Activated T-cell treated with anti-CD3 and anti-CD28 coated beads for 48 hours (primary cell): ENCODE results near the gene MAP4K3.

Experiments
- DNase-seq: peaks from one replicate; pipeline ENCODE4 v3.0.0-alpha.2; 2020; ENCODE audit warnings: low read depth

MAP4K3 gene

DNA sequence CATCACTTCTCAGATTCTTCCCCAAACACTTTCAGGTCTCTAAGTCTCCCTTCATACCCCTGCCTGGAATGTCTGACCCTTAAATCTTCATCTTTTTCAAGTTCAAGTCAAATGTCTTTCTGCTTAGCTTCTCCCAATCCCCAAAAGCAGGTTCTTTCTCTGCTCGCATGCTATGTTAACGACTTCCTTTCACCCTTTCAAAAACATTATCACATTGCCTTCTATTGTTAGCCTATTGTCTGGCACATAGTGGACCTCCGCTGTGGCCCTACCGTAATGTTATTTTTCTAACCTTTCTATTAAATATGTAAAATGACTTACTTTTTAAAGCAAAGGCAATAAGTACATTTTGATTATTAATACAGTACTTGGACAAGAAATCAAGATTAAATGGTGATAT is 195.5 kb downstream of the MAP4K3 start:
- DNase-seq: no peak

DNA sequence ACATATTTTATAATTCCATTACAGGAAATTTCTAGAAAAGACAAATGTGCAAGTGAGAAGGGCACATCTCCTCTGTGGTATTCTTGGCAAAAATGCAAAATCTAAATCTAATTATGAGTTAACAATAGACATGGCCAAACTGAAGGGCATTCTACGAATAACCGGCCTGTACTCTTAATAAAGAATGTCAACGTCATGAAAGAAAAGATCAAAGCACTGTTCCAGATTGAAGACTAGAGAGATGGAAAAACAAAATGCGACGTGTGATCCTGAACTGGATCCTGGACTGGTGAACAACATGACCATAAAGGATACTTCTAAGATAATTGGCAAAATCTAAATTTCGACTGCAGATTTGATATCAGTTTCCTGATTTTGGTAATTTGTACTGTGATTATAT is 196.3 kb downstream of the MAP4K3 start:
- no peak for DNase-seq

DNA sequence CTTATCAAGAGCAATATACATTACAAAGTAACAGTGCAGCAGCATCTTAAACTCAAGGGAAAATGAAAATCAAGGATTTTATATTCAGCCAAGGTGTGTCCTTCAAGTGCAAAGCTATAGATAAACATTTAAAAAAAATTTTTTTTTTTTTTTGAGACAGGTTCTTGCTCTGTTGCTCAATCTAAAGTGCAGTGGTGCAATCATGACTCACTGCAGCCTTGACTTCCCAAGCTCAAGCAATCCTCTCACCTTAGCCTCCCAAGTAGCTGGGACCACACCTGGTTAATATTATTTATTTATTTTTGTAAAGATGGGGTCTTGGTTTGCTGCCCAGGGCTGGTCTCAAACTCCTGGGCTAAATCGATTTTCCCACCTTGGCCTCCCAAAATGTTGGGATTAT is 202.3 kb downstream of the MAP4K3 start:
- DNase-seq: no peak

DNA sequence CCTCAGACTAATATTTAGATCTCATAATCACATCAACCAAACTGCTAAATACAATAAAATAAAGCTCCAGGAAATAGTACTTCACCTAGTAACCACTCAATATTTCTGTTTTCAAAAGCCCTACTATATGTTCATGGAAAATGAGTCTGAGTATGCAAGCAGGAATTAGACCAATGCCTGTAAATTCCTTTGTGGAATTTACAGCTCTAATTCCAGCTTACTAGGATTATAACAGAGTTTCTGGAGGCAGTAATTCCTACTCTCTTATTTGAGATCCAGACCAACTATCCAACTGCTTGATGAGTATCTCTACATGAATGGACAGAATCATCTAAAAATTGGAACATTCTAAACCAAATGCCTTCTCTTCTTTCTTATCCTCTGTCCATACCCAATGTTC is 204.9 kb downstream of the MAP4K3 start:
- no peak for DNase-seq

DNA sequence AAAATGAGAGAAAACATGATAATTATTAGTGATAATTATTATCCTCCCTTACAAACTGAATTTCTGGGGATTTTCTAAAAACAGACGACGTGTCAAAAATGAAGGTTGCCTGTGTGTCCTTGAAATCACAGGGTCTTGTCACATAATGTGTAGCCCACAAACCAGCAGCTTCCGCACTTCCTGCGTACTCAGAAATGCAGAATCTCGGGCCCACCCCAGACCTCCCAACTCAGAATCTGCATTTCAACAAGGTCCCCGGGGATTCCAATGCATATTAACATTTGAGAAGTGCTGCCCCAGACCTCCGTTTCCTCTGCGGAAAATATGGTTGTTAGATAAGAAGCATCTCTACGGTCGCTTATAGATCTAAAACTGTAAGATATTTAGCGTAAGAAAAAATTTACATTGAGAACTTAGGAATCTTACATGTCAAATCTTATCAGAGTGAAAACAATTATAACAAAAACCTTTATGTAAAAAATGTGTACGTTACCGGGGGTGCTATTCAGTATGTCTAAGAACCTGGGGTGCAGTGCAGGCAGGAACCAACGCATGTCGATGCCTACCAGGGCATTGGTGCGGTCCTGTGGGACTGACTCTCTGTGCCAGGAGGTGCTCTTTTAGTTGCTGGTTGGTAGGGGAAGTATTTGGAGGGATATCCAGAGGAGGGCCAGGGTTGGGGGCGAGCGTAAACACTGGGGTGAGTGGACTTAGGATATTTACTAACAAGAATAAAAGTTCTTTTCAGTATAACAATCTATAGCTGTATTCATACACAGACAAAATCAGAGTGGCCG is 208.5 kb downstream of the MAP4K3 start:
- DNase-seq: no peak

DNA sequence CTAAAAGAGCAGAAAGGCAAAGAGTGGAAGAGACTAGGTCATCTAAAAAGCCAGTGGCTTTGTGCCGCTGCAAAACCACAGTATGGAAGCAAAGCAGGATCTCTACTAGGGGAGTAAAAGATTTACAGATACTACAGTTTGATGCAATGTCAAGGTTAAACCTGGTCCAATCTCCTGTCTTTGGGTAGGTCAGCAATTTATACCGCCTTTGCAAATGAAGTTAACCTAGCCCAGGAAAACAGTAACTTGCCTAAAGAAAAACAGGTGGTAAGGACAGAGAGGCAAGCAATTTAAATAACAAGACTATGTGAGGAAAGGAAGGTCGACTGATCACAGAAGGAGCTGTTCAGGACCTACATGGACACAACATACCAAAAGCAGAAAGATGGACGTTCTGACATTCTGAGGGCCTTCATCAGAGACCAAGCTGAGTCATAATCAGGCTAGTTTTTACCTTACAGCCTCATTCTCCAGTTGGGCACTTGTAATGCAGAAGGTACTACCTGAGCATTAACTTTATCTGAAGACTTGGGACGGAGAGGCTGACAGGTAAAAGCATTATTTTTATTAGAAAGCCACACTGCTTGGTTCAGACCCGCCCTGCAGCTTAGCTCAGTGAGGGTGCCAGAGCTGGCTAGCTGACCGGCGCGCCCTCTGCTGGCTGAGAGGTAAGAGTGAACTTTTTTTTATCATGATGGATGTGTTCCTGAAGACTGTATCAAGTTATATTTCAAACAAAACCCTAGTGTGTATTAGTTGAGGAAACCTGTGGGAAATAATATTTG is 209.3 kb downstream of the MAP4K3 start:
- DNase-seq: peak; percentile 77

DNA sequence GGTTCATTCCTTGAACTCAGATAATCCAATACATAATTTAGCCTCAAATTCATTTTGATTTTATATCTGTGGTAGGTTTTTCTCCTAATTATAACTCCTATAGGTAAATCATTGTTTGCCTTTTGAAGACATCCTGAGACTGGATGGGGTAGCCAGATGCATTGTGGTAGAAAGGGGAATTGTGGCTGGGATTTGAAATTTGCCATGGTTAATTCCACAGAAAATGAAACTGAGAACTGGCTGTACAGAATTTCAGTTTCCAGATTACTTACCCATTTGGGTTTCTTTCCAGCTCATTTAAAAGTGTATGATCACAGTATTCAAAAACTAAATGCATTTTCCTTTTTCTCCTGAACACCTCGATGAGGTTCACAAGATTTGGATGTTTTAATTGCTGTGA is 211.5 kb downstream of the MAP4K3 start:
- no peak for DNase-seq

DNA sequence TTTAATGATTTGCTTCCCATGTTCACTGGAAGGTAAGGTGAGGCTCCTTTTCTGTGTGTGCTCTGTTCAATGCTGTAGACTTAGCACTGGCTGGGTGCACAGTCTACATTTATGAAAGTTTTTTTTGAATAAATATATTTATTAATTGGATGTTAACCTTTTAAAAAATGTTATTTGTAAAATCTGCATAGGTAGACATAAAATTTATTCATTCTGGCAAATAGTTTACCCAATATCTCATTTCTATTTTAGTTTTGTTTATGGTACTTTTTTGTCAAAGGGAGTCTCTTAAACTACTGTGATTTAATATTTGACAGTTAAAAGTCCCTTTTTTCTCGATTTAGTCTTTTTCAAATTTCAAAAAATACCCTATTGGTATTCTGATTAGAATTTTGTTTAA is 213.2 kb downstream of the MAP4K3 start:
- DNase-seq: no peak

DNA sequence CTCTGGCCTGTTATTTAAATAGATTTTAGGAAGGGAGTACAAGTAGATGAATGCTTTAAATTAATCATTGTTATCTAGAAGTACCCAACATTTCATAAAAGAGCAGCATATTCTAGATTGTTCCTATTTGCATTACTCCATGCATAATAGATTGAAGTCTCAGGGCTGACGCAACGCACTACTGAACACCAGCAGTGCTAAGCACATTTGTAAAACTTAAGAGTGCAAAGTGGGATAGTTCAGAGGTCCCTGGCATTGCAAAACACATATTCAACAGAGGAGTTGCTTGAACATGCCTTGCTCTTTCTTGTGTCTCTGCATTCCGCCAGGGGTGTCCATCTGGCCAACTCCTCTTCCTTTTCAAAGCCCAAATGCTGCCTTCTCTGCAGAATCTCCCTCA is 215.6 kb downstream of the MAP4K3 start:
- DNase-seq: no peak

DNA sequence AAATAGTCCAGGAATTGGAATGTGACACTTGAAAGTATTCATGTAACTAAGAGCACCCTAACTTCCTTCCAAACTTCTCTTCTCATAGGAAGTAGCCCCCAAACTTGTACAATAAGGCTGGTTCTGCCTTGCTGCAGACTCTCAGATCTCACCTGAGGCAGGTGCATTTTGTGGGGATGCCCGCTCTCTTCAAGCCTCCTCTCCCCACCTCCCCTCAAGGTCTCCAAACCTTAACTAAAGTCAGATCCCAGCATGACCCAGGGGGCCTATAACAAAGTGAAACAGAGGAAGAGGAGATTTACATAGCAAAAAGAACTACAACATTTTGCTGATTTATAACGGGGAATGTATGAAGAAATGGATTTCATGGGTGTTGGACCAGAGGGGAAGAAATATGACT is 216.9 kb downstream of the MAP4K3 start:
- DNase-seq: no peak

DNA sequence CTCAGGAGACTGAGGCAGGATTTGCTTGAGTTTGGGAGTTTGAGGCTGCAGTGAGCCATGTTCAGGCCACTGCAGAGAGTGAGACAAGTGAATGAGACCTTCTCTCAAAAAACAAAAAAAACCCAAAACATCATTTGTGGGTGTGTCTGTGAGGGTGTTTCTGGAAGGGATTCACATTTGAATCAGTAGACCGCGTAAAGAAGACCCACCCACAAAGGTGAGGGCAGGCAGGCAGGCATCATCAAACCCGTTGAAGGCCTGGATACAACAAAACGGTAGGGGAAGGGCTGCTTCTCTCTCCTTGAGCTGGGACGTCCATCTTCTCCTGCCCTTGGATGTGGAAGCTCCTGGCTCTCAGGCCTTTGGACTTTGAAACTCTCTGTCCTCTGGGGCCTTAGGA is 218.7 kb downstream of the MAP4K3 start:
- DNase-seq: no peak

DNA sequence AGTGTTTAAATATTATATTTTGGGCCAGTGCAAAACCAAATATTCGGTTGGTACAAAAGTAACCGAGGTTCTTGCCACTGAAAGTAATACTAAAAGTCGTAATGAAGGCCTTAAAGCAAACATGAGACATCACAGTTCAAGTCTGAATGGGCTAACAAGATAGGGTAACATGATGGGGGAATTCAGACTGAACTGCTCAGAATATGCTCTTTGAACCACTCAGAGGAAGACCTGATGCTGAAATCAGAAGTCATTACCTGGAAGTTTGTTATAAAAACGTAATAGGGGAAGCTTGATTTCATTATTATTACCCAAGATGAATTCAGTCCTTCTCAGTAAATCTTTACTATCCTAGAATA is 219.9 kb downstream of the MAP4K3 start:
- DNase-seq: no peak

DNA sequence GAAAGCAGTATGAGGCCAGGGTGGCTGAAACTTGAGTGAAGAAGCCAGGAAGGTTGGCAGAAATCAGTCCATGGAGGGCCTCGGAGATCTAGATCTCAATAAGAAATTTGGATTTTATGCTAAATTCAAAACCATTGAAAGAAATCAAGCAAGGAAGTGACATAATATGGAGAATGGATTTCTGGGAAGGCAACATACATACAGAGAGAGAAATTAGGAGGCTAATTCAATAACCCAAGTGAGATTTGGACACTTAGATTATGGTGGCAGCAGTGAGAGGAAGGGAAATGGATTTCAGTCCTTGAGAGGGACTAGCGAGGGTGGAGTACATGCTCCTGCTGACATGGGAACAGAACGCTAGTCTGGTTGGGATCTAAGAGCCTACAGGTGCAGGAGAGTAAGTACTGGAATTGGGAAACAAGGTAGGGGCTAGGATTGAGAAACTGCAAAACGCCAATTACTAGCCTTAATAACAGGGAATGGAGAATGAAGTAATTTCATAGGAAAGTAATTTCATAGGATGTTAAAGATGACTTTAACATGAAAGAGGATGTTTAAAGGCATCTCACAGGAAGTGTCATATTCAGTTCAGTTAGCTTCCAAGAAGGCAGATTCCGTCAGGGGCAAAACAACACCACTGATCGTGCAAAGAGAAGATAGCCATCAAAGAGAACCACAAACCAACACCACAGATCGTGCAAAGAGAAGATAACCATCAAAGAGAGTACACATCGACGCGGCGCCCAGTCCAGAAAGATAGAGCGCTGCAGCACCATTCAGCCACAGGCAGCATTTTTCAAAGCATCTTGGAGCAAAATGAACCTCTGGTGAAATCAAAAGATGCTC is 220.5 kb downstream of the MAP4K3 start:
- DNase-seq: peak; percentile 55

DNA sequence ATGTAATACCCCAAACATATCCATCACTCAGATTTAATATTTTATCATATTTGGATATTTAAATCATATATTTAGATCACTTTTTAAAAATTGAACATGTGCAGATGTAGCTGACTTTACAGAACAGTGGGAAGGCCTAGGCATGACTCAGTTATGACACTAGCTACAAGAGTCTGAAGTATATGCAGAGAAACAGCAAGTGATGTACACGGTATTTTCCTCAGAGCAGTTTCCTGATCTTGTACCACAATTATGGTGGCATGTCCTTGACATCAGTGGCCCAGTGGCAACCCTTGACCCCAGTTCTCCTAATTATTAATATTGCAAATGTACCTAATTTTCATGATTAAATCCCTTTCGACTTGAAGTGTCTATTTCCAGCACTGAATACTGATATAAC is 221.5 kb downstream of the MAP4K3 start:
- no peak for DNase-seq

DNA sequence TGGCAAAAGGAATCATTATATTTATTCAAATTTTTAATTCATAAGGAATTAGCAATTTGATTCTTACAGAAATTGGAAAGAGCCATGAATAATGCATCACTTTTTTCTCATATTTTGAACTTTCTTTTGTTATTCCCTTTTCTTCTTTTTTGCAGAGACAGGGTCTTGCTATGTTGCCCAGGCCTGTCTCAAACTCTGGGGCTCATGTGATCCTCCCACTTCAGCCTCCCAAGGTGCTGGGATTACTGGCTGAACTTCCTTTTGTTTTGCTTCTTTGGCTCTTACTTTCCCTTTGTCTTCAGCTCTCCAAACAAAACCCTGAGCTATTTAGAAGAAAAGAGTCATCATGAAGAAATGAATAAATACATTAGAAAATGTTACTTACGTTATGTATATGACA is 224.1 kb downstream of the MAP4K3 start:
- no peak for DNase-seq

DNA sequence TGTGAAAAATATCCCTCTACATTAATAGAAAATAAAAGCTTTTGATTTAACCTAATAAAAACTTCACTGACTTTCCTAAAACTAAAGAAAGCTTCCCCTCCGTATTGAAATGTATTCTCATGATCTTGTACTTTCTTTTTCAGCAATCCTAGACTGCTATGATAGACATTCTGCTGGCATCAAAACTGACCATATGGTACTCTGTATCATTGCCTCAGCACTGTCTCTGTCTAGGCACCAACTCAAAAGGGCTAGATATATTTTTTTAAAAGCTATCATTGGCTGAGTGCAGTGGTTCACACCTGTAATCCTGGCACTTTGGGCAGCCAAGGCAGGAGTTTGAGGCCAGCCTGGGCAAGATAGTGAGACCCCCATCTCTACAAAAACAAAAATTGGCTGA is 226.2 kb downstream of the MAP4K3 start:
- DNase-seq: no peak

DNA sequence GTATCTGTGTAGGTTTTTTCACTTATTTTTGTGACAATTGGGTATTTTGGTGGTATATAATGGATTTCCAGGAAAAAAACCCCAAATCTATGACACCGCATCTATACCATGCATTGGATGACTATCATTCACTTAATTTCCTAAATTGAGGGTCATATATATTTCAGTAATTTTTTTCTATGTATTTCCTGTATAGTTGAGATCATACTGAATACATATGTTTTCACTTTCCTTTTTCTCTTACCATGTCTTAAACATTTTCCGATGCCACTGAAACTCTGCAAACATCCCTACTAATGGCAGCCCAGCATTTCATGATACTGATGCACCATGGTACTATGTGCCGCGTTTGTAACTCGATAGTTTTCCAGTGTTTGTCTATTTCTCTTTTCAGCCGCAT is 233.7 kb downstream of the MAP4K3 start:
- DNase-seq: no peak

DNA sequence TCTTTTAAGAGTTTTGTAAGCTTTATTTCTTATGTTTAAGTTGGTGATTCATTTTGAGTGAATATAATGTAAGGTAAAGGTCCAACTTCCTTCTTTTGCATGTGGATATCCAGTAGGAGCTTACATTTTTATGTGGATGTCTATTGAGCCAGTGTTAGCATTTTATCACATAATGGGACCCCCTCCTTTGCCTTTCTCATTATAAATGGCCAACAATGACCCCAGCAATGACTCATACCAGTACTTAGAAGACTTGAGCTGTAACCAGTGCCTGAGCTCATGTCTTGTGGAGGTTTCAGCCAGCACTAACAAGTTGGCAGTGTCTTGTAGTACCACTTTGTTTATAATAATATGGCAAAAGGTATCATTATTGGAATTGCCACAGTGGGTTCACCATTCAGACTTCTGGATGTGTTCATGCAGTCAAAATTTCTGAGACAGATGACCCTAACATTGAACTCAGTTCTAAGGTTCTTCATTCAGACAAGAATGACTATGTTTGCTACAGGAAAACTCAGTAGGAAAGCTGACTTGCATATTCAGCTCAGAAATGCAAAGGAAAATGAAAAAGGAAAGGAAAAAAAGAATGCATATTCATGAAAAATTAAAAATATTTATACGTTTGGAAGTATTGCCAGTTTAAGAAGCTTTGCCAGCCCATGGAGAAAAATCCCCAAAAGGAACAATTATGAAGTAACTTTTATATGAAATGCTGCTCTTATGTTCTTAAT is 234.3 kb downstream of the MAP4K3 start:
- DNase-seq: no peak
